Retinal pigment epithelial cell (primary cell): ENCODE data around the gene TCOF1.

ENCODE experiments used
- DNase-seq: peaks from one replicate; pipeline ENCODE4 v3.0.0-alpha.2; 2010; ENCODE audit warnings: low read depth
- H3K4me3 ChIP-seq: 2 replicates; pipeline ENCODE4 v1.5.1; 2011; ENCODE audit warnings: mild to moderate bottlenecking, low read length, control low read depth, moderate library complexity
- TF ChIP-seq, protein P1 (sequence below): conservative IDR thresholded peaks from 2 replicates; pipeline ENCODE4 v1.5.1; 2011; ENCODE audit warnings: low read depth, low read length, control low read depth, inconsistent platforms

The TCOF1 gene

DNA sequence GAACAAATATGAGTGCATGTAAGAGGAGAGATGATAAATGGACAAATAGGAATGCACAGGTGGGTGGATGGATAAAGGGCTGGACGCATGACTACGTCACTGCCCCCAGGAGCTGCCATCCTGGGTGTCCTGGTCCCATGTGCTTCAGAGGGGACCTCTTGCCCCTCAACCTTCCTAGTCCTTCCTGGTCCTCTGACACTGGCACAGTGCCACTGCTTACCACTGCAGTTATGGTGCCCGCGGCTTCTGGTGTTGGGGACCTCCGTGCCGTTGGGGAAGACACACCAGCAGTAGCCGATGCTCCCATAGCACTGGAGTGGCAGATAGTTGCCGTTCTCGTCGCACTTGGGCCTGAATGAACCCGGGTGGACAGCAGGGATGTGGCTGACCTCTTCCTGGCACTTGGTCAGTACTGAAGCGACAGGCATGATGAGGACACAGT lies 45.4 kb downstream of the TCOF1 start:
- TF ChIP-seq, protein P1, sequence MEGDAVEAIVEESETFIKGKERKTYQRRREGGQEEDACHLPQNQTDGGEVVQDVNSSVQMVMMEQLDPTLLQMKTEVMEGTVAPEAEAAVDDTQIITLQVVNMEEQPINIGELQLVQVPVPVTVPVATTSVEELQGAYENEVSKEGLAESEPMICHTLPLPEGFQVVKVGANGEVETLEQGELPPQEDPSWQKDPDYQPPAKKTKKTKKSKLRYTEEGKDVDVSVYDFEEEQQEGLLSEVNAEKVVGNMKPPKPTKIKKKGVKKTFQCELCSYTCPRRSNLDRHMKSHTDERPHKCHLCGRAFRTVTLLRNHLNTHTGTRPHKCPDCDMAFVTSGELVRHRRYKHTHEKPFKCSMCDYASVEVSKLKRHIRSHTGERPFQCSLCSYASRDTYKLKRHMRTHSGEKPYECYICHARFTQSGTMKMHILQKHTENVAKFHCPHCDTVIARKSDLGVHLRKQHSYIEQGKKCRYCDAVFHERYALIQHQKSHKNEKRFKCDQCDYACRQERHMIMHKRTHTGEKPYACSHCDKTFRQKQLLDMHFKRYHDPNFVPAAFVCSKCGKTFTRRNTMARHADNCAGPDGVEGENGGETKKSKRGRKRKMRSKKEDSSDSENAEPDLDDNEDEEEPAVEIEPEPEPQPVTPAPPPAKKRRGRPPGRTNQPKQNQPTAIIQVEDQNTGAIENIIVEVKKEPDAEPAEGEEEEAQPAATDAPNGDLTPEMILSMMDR: no peak
- DNase-seq: no peak
- H3K4me3 ChIP-seq: no peak overlapping the region

DNA sequence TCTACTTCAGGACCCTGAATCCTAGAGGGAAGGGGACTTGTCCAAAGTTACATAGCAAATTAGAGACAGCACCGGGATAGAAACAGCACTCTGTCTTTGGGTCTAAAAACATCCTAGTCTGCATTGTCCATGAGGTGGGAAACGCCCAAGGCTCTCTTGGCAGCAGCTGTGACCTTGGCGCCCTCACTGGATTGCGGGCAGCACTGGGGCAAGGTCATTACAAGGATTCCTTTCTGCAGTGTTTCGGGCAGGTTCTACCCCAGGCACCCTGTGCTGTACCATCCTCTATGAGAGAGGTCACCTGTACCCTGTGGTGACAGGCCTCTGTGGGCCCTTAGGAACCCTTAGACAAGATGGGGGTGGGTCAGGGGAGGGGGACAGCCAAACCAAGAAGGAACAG lies 46.6 kb downstream of the TCOF1 start:
- H3K4me3 ChIP-seq: no peak overlapping the region
- DNase-seq: no peak
- TF ChIP-seq, protein P1: no peak

DNA sequence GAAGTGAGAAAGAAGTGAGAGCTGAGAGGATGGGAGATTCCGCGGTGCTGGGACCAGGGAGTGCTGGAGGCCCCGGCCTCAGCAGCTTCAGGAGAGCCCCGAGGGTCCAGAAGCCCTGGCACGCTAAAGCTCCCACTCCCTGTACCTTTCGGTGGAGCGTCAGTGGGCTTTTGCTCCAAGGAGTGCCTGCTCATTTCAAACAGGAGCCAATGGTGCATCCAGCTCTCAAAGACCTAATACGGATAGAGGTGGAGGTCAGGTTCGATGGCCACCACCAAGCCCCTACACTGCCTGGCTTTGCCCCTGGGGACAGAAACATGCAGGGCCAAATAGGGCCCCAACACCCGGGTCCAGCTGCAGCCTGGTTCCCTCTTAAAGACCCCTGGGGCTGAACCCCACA lies 47.0 kb downstream of the TCOF1 start:
- TF ChIP-seq, protein P1: no peak
- no peak for DNase-seq
- no peak overlapping the region for H3K4me3 ChIP-seq

DNA sequence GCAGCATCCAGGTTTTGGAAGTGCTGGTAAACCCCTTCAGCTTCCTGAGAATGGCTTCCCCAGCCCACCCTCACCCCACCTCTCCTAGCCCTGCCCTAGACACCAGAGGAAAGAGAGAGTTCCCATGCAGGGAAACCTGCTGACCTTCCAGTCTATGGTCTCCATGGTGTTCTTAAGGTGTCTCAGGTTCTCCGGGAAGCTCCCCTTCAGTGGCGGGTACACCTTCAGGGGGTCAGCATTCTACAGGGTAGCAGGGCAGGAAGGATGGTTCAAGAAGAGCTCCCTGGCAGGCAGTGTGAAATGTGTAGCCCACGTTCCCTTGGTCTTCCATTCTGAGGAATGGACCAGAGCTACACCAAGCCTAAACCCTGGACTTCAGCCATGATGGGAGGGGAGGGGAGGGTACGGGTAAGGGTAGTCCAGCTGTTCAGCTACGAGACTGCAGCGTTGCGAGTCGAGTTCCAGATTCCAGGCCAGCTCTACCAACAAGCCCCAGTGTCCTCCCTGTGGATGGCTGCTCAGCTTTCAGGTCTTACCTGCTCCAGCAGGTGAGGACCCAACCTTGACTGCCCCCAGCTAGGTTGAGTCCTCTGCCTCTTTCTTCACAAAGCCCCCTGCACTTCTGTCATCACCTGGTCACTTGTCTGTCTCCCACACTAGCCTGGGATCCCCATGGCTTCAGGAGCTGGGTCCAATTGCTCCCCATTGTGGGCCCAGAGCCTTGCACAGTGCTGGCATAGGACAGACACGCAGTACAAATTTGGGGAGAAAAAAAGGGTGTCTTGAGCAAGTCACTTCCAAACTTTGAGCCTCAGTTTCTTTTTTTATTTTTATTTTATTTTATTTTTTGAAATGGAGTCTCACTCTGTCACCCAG lies 47.7 kb downstream of the TCOF1 start:
- TF ChIP-seq, protein P1: no peak
- H3K4me3 ChIP-seq: no peak overlapping the region
- DNase-seq: no peak

DNA sequence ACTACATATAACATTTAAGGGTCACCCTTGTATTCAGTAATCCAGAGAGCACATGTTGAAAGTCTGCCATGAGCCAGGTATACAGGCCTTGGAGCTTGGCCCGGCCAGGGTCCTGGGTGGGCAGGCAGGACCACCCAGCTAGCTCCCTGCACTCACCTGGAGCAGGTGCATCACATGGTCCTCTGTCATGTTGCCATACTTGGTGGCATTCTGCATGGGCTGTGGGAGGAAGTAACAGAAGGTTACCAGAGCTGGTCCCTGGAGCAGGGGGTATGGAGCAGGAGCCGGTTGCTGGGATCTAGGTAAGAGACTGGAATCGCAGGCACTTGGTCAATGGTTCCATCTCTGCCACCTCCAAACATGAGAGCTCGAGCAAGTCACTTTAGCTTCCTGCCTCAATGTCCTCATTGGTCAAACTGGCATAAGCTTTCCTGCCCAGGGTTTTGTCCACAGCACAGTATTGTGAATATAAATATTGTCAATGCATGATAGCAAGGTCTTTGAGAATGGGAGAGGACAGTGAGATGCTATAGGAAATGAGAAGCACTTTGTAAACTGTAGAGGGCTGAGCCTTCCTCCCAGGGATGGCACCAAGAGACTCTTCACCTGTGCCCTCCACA lies 48.7 kb downstream of the TCOF1 start:
- no peak overlapping the region for H3K4me3 ChIP-seq
- TF ChIP-seq, protein P1: no peak
- DNase-seq: no peak

DNA sequence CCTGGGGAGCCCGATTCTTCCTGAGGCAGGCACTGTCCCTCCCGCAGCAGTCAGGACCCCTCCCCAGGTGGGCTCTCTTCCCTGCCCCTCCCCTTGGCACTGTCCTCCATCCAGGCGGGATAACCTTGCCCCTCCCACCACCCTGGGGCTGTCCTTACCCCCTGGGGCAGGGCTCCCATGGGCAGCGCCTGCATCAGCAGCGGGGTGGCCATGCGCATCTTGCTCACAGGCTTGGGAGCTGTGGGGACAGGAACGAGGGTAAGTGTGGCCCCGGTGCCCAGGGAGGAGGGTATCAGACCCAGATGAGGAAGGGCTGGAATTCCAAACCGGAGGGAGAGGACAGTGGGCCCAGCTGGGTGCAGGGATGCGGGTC lies 49.2 kb downstream of the TCOF1 start:
- no peak overlapping the region for H3K4me3 ChIP-seq
- TF ChIP-seq, protein P1: no peak
- DNase-seq: no peak
